GM23248 (cell line): ENCODE measurements around the gene ARFIP2.

Source experiments
- EZH2 ChIP-seq: fragments of 200-600 bp; sonication (generic); IDR thresholded peaks from 2 replicates; pipeline ENCODE4 v1.6.1; 2018; ENCODE audit warnings: antibody characterized with exemption, mild to moderate bottlenecking; ENCODE audit not compliant: insufficient read depth, poor library complexity, severe bottlenecking
- EZH2phosphoT487 ChIP-seq: fragments of 200-600 bp; sonication (generic); IDR thresholded peaks from 2 replicates; pipeline ENCODE4 v1.6.1; 2018; ENCODE audit warnings: antibody characterized with exemption, moderate library complexity, mild to moderate bottlenecking, low read depth; ENCODE audit not compliant: insufficient read depth

DNA sequence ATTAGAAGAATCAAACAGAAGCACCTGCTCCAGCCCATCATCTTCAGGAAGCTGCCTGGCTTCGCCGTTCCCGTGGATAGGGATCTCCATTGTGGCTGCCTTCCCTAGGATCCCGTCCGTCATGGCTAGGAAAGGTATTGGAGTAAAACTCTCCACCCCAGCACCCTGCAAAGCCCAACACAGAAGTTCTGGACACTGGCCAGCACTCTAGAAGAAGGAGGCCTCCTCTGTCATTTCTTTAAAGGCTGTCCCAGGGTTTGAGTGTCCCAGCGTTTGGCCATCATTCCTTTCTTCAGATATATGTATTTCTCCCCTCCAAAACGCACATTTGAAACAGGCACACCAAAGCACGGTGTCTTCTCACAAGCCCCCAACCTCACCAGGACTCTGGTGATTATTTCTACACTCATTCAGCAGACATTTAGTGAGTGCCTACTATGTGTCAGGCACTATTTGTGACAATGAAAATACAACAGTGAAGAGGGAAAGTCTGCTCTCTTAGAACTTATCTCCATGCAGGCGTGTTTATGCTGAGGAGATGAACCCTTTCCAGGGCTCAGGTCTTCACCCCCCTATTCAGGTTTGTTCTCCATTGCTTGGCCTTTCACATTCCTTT lies 724 bp downstream of the ARFIP2 start:
- TF ChIP-seq EZH2 (no peak), EZH2phosphoT487 (no peak)
